ENCODE results near the gene SECISBP2L. TPM values are rescaled to one million over a fixed set of nuclear protein-coding genes. Genes with fewer than 3 reads are reported as not detected.

SECISBP2L gene
- total and polyA plus RNA-seq, 11 donors, result 8.8 to 52.4 (median 36.8) TPM

- H3K4me1 ChIP-seq, result peaks cover 0 to 21% (median 8%) of the 10 kb centered on the region in 12 donors
- H3K27me3 ChIP-seq, result no peaks in the 10 kb centered on the region
- H3K36me3 ChIP-seq, result peaks cover 0 to 14% (median 9%) of the 10 kb centered on the region in 9 donors
- TF ChIP-seq CTCF (IDR thresholded peaks at IDR 0.05), result no peak
- no peak for TF ChIP-seq POLR2A (IDR thresholded peaks at IDR 0.05)
- no peak for ATAC-seq
- peak overlapping the region in 3 of 12 donors; percentile 5 to 62 (median 52) for H3K27ac ChIP-seq
- no peaks in the 10 kb centered on the region for H3K9me3 ChIP-seq
- 77 to 93% (median 82%) methylated on average over 7 of the region's 7 CpGs for WGBS, 4 donors
- no peak for DNase-seq
- intact Hi-C loops (cut with DNase I), result no loop called here
- no peak overlapping the region for H3K4me3 ChIP-seq
Measured at GRCh38 chr15:48984021-48984710, 62.1 kb downstream of the SECISBP2L start.

- Histone ChIP-seq H3K4me1 (peaks cover 0 to 21% (median 8%) of the 10 kb centered on the region in 12 donors), H3K27ac (no peak overlapping the region), H3K36me3 (peaks cover 0 to 8% (median 4%) of the 10 kb centered on the region in 9 donors), H3K27me3 (no peaks in the 10 kb centered on the region), H3K9me3 (no peaks in the 10 kb centered on the region), H3K4me3 (no peak overlapping the region)
- no peak for DNase-seq
- TF ChIP-seq CTCF (IDR thresholded peaks at IDR 0.05) (no peak), POLR2A (IDR thresholded peaks at IDR 0.05) (no peak)
- 58 to 71% (median 66%) methylated on average over 5 of the region's 5 CpGs for WGBS, 4 donors
- no peak for ATAC-seq
- intact Hi-C loops (cut with DNase I), result no loop called here
Measured at GRCh38 chr15:48983300-48983699, 62.9 kb downstream of the SECISBP2L start.

- no peak overlapping the region for H3K27ac ChIP-seq
- H3K36me3 ChIP-seq, result no peaks in the 10 kb centered on the region
- H3K4me3 ChIP-seq, result no peak overlapping the region
- H3K9me3 ChIP-seq, result no peaks in the 10 kb centered on the region
- 67 to 77% (median 69%) methylated on average over 4 of the region's 4 CpGs for WGBS, 4 donors
- intact Hi-C loops (cut with DNase I), result no loop called here
- no peaks in the 10 kb centered on the region for H3K27me3 ChIP-seq
- ATAC-seq (no peak), DNase-seq (no peak)
- TF ChIP-seq POLR2A (IDR thresholded peaks at IDR 0.05), result no peak
- TF ChIP-seq CTCF (IDR thresholded peaks at IDR 0.05), result no peak
- H3K4me1 ChIP-seq, result peaks cover 0 to 21% (median 8%) of the 10 kb centered on the region in 12 donors
Measured at GRCh38 chr15:48981941-48982340, 64.3 kb downstream of the SECISBP2L start.

- WGBS, 4 donors, result 73 to 88% (median 78%) methylated on average over 2 of the region's 2 CpGs
- no peak for TF ChIP-seq CTCF (IDR thresholded peaks at IDR 0.05)
- TF ChIP-seq POLR2A (IDR thresholded peaks at IDR 0.05), result no peak
- Histone ChIP-seq H3K4me3 (no peak overlapping the region), H3K4me1 (peaks cover 0 to 15% (median 9%) of the 10 kb centered on the region in 12 donors), H3K27me3 (no peaks in the 10 kb centered on the region), H3K9me3 (no peaks in the 10 kb centered on the region), H3K36me3 (no peaks in the 10 kb centered on the region), H3K27ac (no peak overlapping the region)
- DNase-seq (no peak), ATAC-seq (no peak)
- intact Hi-C loops (cut with DNase I), result no loop called here
Measured at GRCh38 chr15:48978638-48979037, 67.6 kb downstream of the SECISBP2L start.
